Stomach (tissue), 4 donors: Measurements from ENCODE around the gene ZNF575.

ENCODE experiments used
- EP300 ChIP-seq: sonication (generic); formaldehyde crosslinking; IDR thresholded peaks from one replicate; pipeline ENCODE4 v1.6.1; 2017; ENCODE audit warnings: antibody characterized with exemption
- POLR2A ChIP-seq, 4 donors: fragments of 450-650 bp; IDR thresholded peaks; one replicate each; pipeline ENCODE4 v1.6.1; 2016; ENCODE audit warnings: antibody characterized with exemption in 4 of 4, control low read depth in 2 of 4, mild to moderate bottlenecking in 1 of 4, moderate library complexity in 1 of 4
- POLR2AphosphoS5 ChIP-seq, 3 donors: sonication (generic); formaldehyde crosslinking; IDR thresholded peaks; one replicate each; pipeline ENCODE4 v1.6.1; 2016; ENCODE audit warnings: antibody characterized with exemption in 3 of 3
- TF ChIP-seq, protein P1 (sequence below), 7 experiments: fragments of 450-650 bp in 4 of 7; fragments of 200-600 bp in 3 of 7; sonication (generic) in 3 of 7; IDR thresholded peaks; one replicate each; pipeline ENCODE4 v1.5.1; 2016 to 2019; ENCODE audit warnings: antibody characterized with exemption in 7 of 7, control low read depth in 2 of 7, mild to moderate bottlenecking in 1 of 7

DNA sequence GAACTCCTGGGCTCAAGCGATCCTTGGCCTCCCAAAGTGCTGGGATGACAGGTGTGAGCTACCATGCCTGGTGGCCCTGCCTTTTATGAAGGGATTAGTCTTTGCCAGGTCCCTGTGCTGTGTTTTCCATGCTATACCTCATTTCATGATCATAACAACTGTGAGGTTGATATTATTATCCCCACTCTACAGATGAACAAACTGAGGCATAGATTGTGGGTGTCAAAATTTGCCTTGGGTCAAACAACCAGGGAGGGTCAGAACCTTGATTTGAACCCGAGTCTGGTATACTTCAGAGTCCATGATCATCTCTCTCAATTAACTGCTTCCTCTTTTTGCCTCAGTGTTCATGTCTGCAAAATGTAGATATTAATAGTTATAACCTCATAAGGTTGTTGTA lies 49.5 kb downstream of the ZNF575 start:
- TF ChIP-seq POLR2AphosphoS5 (IDR thresholded peaks at IDR 0.05) = no peak
- TF ChIP-seq, protein P1, sequence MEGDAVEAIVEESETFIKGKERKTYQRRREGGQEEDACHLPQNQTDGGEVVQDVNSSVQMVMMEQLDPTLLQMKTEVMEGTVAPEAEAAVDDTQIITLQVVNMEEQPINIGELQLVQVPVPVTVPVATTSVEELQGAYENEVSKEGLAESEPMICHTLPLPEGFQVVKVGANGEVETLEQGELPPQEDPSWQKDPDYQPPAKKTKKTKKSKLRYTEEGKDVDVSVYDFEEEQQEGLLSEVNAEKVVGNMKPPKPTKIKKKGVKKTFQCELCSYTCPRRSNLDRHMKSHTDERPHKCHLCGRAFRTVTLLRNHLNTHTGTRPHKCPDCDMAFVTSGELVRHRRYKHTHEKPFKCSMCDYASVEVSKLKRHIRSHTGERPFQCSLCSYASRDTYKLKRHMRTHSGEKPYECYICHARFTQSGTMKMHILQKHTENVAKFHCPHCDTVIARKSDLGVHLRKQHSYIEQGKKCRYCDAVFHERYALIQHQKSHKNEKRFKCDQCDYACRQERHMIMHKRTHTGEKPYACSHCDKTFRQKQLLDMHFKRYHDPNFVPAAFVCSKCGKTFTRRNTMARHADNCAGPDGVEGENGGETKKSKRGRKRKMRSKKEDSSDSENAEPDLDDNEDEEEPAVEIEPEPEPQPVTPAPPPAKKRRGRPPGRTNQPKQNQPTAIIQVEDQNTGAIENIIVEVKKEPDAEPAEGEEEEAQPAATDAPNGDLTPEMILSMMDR (IDR thresholded peaks at IDR 0.05) = no peak
- no peak for TF ChIP-seq POLR2A (IDR thresholded peaks at IDR 0.05)
- TF ChIP-seq EP300 = no peak
